IMR-90 (cell line): ENCODE measurements around the gene SNRPF. TPM values are rescaled to one million over a fixed set of nuclear protein-coding genes. Genes with fewer than 3 reads are reported as not detected.

Experiments
- ATAC-seq: fragments of 200-7000 bp; cut with Tn5 transposase; 2 replicates; pipeline ENCODE4 v1.9.1; 2020; ENCODE audit warnings: low read depth, mild to moderate bottlenecking, moderate library complexity
- BruUV-seq: library from RNA; stranded (reverse); fragments of 400-500 nt; replicated peaks from 2 replicates; lab custom pipeline; 2021; lab: Mats Ljungman, UMichigan
- CTCF ChIA-PET: fragments of 300-600 bp; formaldehyde crosslinking; extraction: SDS; loops from one replicate; lab custom pipeline; 2021; ENCODE audit warnings: antibody characterized with exemption; lab: Yijun Ruan, JAX
- POLR2A ChIA-PET: fragments of 300-600 bp; sonication (Branson Sonifier 250); formaldehyde crosslinking; loops from one replicate; lab custom pipeline; 2022; ENCODE audit warnings: antibody characterized with exemption; ENCODE audit not compliant: unreplicated experiment; lab: Charles Lee
- DNase-seq: peaks from one replicate; pipeline ENCODE4 v3.0.0; 2013
- H2AFZ ChIP-seq: replicated peaks from 2 replicates; pipeline ENCODE3; 2013; ENCODE audit warnings: low read length, mild to moderate bottlenecking; ENCODE audit not compliant: poor library complexity
- H2AK5ac ChIP-seq: 2 replicates; pipeline ENCODE4 v1.6.1; 2013; ENCODE audit warnings: low read depth, low read length, inconsistent platforms
- H2AK9ac ChIP-seq: replicated peaks from 2 replicates; pipeline ENCODE3; 2013; ENCODE audit warnings: mild to moderate bottlenecking, low read depth, low read length, moderate library complexity; ENCODE audit not compliant: poor library complexity
- H2BK120ac ChIP-seq: 2 replicates; pipeline ENCODE4 v1.6.1; 2013; ENCODE audit warnings: low read depth, low read length, inconsistent platforms
- H2BK15ac ChIP-seq: 3 replicates; pipeline ENCODE4 v1.6.1; 2013; ENCODE audit warnings: low read depth, low read length, inconsistent platforms
- H2BK20ac ChIP-seq: 2 replicates; pipeline ENCODE4 v1.6.1; 2013; ENCODE audit warnings: low read depth, mild to moderate bottlenecking, inconsistent platforms, low read length, moderate library complexity
- H2BK5ac ChIP-seq: 2 replicates; pipeline ENCODE4 v1.6.1; 2013; ENCODE audit warnings: mild to moderate bottlenecking, low read depth, low read length, inconsistent platforms; ENCODE audit not compliant: poor library complexity, severe bottlenecking
- H3K14ac ChIP-seq: replicated peaks from 2 replicates; pipeline ENCODE4 v1.6.1; 2013; ENCODE audit warnings: low read depth, low read length, inconsistent platforms
- H3K18ac ChIP-seq: 2 replicates; pipeline ENCODE4 v1.6.1; 2013; ENCODE audit warnings: low read depth, low read length, control low read depth
- H3K23ac ChIP-seq: 2 replicates; pipeline ENCODE4 v1.6.1; 2013; ENCODE audit warnings: low read depth, low read length, inconsistent platforms
- H3K27ac ChIP-seq: 2 replicates; pipeline ENCODE4 v1.5.1; 2013; ENCODE audit warnings: mild to moderate bottlenecking, control low read depth, low read length; ENCODE audit not compliant: insufficient read depth
- H3K27me3 ChIP-seq: 2 replicates; pipeline ENCODE4 v1.6.1; 2013; ENCODE audit warnings: low read length; ENCODE audit not compliant: control insufficient read depth, insufficient read depth
- H3K36me3 ChIP-seq: 2 replicates; pipeline ENCODE4 v1.6.1; 2013; ENCODE audit warnings: low read length, mixed read lengths; ENCODE audit not compliant: control insufficient read depth, insufficient read depth
- H3K4ac ChIP-seq: 2 replicates; pipeline ENCODE4 v1.6.1; 2013; ENCODE audit warnings: low read depth, low read length, inconsistent platforms
- H3K4me1 ChIP-seq: 2 replicates; pipeline ENCODE4 v1.6.1; 2013; ENCODE audit warnings: low read length, mixed read lengths; ENCODE audit not compliant: control insufficient read depth, insufficient read depth
- H3K4me2 ChIP-seq: 2 replicates; pipeline ENCODE4 v1.6.1; 2013; ENCODE audit warnings: low read depth, mild to moderate bottlenecking, control low read depth, low read length, moderate library complexity
- H3K4me3 ChIP-seq: 2 replicates; pipeline ENCODE4 v1.5.1; 2013; ENCODE audit warnings: low read depth, mild to moderate bottlenecking, control low read depth, low read length, moderate library complexity; ENCODE audit not compliant: insufficient read depth
- H3K56ac ChIP-seq: 2 replicates; pipeline ENCODE4 v1.6.1; 2013; ENCODE audit warnings: low read length, inconsistent platforms; ENCODE audit not compliant: insufficient read depth; ENCODE audit errors: extremely low read depth
- H3K79me1 ChIP-seq, 2 experiments: 2 replicates each; pipeline ENCODE4 v1.6.1; 2013; ENCODE audit warnings: low read length in 2 of 2, inconsistent platforms in 1 of 2, low read depth in 1 of 2
- H3K9ac ChIP-seq: 2 replicates; pipeline ENCODE4 v1.6.1; 2013; ENCODE audit warnings: low read depth, low read length, control low read depth
- H3K9me1 ChIP-seq: 2 replicates; pipeline ENCODE4 v1.6.1; 2013; ENCODE audit warnings: low read length, inconsistent platforms; ENCODE audit not compliant: insufficient read depth
- H3K9me3 ChIP-seq: 2 replicates; pipeline ENCODE4 v1.6.1; 2013; ENCODE audit warnings: low read length; ENCODE audit not compliant: control insufficient read depth, insufficient read depth
- H4K20me1 ChIP-seq: 2 replicates; pipeline ENCODE4 v1.6.1; 2013; ENCODE audit warnings: low read length, inconsistent platforms; ENCODE audit not compliant: insufficient read depth
- H4K5ac ChIP-seq: 2 replicates; pipeline ENCODE4 v1.6.1; 2013; ENCODE audit warnings: mild to moderate bottlenecking, low read depth, low read length, control low read depth
- H4K8ac ChIP-seq, 2 experiments: 2 replicates each; pipeline ENCODE4 v1.6.1; 2013; ENCODE audit warnings: low read depth in 2 of 2, low read length in 2 of 2, control low read depth in 1 of 2, inconsistent platforms in 1 of 2
- H4K91ac ChIP-seq: 2 replicates; pipeline ENCODE4 v1.6.1; 2013; ENCODE audit warnings: low read depth, low read length, inconsistent platforms; ENCODE audit not compliant: insufficient read depth
- BHLHE40 ChIP-seq: fragments of 150-350 bp; IDR thresholded peaks from 2 replicates; pipeline ENCODE4 v1.6.1; 2016; ENCODE audit warnings: mild to moderate bottlenecking, low read depth, low read length
- CEBPB ChIP-seq: IDR thresholded peaks from 2 replicates; pipeline ENCODE4 v1.6.1; 2012; ENCODE audit warnings: low read depth, low read length, improper control_type of control experiment
- CHD1 ChIP-seq: IDR thresholded peaks from 2 replicates; pipeline ENCODE4 v1.6.1; 2012; ENCODE audit warnings: low read depth, low read length, improper control_type of control experiment
- FOS ChIP-seq: fragments of 150-350 bp; IDR thresholded peaks from 2 replicates; pipeline ENCODE4 v1.6.1; 2016; ENCODE audit warnings: low read depth, low read length
- MAFK ChIP-seq: IDR thresholded peaks from 2 replicates; pipeline ENCODE4 v1.6.1; 2012; ENCODE audit warnings: low read depth, low read length, improper control_type of control experiment
- MAZ ChIP-seq: IDR thresholded peaks from 2 replicates; pipeline ENCODE4 v1.6.1; 2012; ENCODE audit warnings: low read depth, mild to moderate bottlenecking, low read length, improper control_type of control experiment, moderate library complexity, borderline replicate concordance
- MXI1 ChIP-seq: IDR thresholded peaks from 2 replicates; pipeline ENCODE4 v1.6.1; 2012; ENCODE audit warnings: low read depth, mild to moderate bottlenecking, low read length, moderate library complexity, borderline replicate concordance
- NFE2L2 ChIP-seq: fragments of 150-350 bp; IDR thresholded peaks from 2 replicates; pipeline ENCODE4 v1.6.1; 2016; ENCODE audit warnings: low read depth, mild to moderate bottlenecking, low read length
- POLR2A ChIP-seq: IDR thresholded peaks from 2 replicates; pipeline ENCODE4 v1.6.1; 2012; ENCODE audit warnings: mild to moderate bottlenecking, low read depth, low read length
- RAD21 ChIP-seq: IDR thresholded peaks from 2 replicates; pipeline ENCODE4 v1.6.1; 2012; ENCODE audit warnings: low read length, improper control_type of control experiment
- RCOR1 ChIP-seq: IDR thresholded peaks from 2 replicates; pipeline ENCODE4 v1.6.1; 2012; ENCODE audit warnings: mild to moderate bottlenecking, low read length, improper control_type of control experiment; ENCODE audit not compliant: insufficient replicate concordance
- RFX5 ChIP-seq: IDR thresholded peaks from 2 replicates; pipeline ENCODE4 v1.8.0; 2012; ENCODE audit warnings: low read depth, mild to moderate bottlenecking, low read length, moderate library complexity
- SMC3 ChIP-seq: fragments of 150-350 bp; IDR thresholded peaks from 2 replicates; pipeline ENCODE4 v1.6.1; 2016; ENCODE audit warnings: low read depth, mild to moderate bottlenecking, antibody characterized with exemption, low read length, moderate library complexity
- WGBS, 2 experiments: methylation state at CpG; one replicate each; pipeline versions ENCODE4 v1.1.5 to v1.1.7; 2013; ENCODE audit warnings: missing lambda C conversion rate in 2 of 2; ENCODE audit not compliant: insufficient read length in 1 of 2; ENCODE audit errors: extremely low coverage in 2 of 2; 5-methylcytosine and 5-hydroxymethylcytosine counted together
- dilution Hi-C: fragments of 300-500 bp; cut with HindIII; formaldehyde crosslinking; loops from one replicate; pipeline ENCODE4 v1.14.3; 2018; ENCODE audit warnings: low sequenced_read_pairs; ENCODE audit not compliant: unreplicated experiment
- in situ Hi-C: fragments of 300-500 bp; cut with MboI; formaldehyde crosslinking; loops from 3 replicates; pipeline ENCODE4 v1.14.3; 2019; ENCODE audit warnings: low sequenced_read_pairs, inconsistent platforms, mixed read lengths
- intact Hi-C: fragments of 100-400 bp; cut with micrococcal nuclease; formaldehyde crosslinking; loops from 2 replicates; pipeline ENCODE4 v1.10.0; 2022
- polyA plus RNA-seq, 3 experiments: library from polyadenylated mRNA; depleted of rRNA; stranded (reverse); fragments of >200 nt; gene quantifications; 2 replicates each; pipeline ENCODE4 v1.2.3, GENCODE V29; 2012; ENCODE audit warnings: low replicate concordance in 1 of 3
- total RNA-seq: library from RNA; depleted of rRNA; stranded (reverse); fragments of >200 nt; gene quantifications from 2 replicates; pipeline ENCODE4 v1.2.3, GENCODE V29; 2012
- TF ChIP-seq, protein P1 (sequence below): fragments of 150-350 bp; IDR thresholded peaks from 2 replicates; pipeline ENCODE4 v1.6.1; 2017; ENCODE audit warnings: mild to moderate bottlenecking, antibody characterized with exemption, low read length, low read depth
- TF ChIP-seq, protein P2 (sequence below): conservative IDR thresholded peaks from 2 replicates; pipeline ENCODE4 v1.5.1; 2012; ENCODE audit warnings: mild to moderate bottlenecking, low read depth, low read length, improper control_type of control experiment
- TF ChIP-seq, protein P3 (sequence below): fragments of 150-350 bp; IDR thresholded peaks from 2 replicates; pipeline ENCODE4 v1.6.1; 2016; ENCODE audit warnings: low read depth, mild to moderate bottlenecking, low read length, moderate library complexity, borderline replicate concordance

The SNRPF gene
- total and polyA plus RNA-seq, 2 of the 4 experiments (the other 2 are of a cell fraction) = 5.0 to 27.9 TPM

- in situ Hi-C loops = no loop called here
- no peak overlapping the region for H3K4me2 ChIP-seq
Observed at GRCh38 chr12:95882873-95883272, 24.1 kb downstream of the SNRPF start.

More at GRCh38 chr12:95882873-95883272, 24.1 kb downstream of the SNRPF start:
- Histone ChIP-seq H2BK15ac (no peak overlapping the region), H2AK9ac (no peak overlapping the region), H2BK120ac (no peak overlapping the region), H3K56ac (no peak overlapping the region), H2AFZ (no peak overlapping the region), H4K8ac (no peak overlapping the region), H3K4me1 (no peaks in the 10 kb centered on the region), H3K36me3 (no peaks in the 10 kb centered on the region), H3K4ac (no peak overlapping the region), H3K14ac (no peak overlapping the region), H4K20me1 (no peaks in the 10 kb centered on the region), H3K18ac (no peak overlapping the region), H3K9me3 (no peaks in the 10 kb centered on the region), H3K27ac (no peak overlapping the region), H3K79me1 (no peaks in the 10 kb centered on the region), H2BK20ac (no peak overlapping the region), H2AK5ac (no peak overlapping the region), H3K4me3 (no peak overlapping the region), H3K9me1 (no peaks in the 10 kb centered on the region), H3K9ac (no peak overlapping the region), H4K5ac (no peak overlapping the region), H3K27me3 (no peaks in the 10 kb centered on the region; the same call in 1 of the 2 replicates), H3K23ac (no peak overlapping the region), H4K91ac (no peak overlapping the region), H2BK5ac (no peak overlapping the region)
- no TSS peak for BruUV-seq
- no peak for DNase-seq
- TF ChIP-seq RCOR1 (no peak), CEBPB (no peak), MXI1 (no peak), MAZ (no peak), SMC3 (no peak), CHD1 (no peak), BHLHE40 (no peak), RAD21 (no peak), FOS (no peak), POLR2A (no peak), MAFK (no peak), NFE2L2 (no peak), RFX5 (no peak)
- TF ChIP-seq, protein P1, sequence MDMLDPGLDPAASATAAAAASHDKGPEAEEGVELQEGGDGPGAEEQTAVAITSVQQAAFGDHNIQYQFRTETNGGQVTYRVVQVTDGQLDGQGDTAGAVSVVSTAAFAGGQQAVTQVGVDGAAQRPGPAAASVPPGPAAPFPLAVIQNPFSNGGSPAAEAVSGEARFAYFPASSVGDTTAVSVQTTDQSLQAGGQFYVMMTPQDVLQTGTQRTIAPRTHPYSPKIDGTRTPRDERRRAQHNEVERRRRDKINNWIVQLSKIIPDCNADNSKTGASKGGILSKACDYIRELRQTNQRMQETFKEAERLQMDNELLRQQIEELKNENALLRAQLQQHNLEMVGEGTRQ = no peak
- TF ChIP-seq, protein P2, sequence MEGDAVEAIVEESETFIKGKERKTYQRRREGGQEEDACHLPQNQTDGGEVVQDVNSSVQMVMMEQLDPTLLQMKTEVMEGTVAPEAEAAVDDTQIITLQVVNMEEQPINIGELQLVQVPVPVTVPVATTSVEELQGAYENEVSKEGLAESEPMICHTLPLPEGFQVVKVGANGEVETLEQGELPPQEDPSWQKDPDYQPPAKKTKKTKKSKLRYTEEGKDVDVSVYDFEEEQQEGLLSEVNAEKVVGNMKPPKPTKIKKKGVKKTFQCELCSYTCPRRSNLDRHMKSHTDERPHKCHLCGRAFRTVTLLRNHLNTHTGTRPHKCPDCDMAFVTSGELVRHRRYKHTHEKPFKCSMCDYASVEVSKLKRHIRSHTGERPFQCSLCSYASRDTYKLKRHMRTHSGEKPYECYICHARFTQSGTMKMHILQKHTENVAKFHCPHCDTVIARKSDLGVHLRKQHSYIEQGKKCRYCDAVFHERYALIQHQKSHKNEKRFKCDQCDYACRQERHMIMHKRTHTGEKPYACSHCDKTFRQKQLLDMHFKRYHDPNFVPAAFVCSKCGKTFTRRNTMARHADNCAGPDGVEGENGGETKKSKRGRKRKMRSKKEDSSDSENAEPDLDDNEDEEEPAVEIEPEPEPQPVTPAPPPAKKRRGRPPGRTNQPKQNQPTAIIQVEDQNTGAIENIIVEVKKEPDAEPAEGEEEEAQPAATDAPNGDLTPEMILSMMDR = no peak
- TF ChIP-seq, protein P3, sequence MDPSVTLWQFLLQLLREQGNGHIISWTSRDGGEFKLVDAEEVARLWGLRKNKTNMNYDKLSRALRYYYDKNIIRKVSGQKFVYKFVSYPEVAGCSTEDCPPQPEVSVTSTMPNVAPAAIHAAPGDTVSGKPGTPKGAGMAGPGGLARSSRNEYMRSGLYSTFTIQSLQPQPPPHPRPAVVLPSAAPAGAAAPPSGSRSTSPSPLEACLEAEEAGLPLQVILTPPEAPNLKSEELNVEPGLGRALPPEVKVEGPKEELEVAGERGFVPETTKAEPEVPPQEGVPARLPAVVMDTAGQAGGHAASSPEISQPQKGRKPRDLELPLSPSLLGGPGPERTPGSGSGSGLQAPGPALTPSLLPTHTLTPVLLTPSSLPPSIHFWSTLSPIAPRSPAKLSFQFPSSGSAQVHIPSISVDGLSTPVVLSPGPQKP = no peak
- POLR2A ChIA-PET = no interaction called here
- WGBS, 2 experiments = 81% methylated on average over 4 of the region's 4 CpGs; no CpG with 5 or more reads in 1 of the 2 experiments
- CTCF ChIA-PET = no interaction called here
- intact Hi-C loops (no loop called here), dilution Hi-C loops (no loop called here)
- no peak for ATAC-seq
